ENCODE measurements around the gene BYSL.
"Not testable (repeated sequence)": the region's sequence is repeated elsewhere in the genome, so short reads cannot be mapped to it uniquely, and the experiment has no call there.

DNA sequence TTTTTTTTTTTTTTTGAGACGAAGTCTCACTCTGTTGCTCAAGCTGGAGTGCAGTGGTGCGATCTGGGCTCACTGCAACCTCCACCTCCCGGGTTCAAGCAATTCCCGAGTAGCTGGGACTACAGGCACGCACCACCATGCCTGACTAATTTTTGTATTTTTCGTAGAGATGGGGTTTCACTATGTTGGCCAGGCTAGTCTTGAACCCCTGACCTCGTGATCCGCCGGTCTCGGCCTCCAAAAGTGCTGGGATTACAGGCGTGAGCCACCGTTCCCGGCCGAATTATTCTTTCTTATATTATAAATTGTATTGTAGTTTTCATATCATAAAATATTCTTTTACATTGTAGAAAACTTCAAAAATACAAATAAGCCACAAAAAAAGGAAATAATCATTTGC lies 21.6 kb downstream of the BYSL start:
- TF ChIP-seq, protein P1, sequence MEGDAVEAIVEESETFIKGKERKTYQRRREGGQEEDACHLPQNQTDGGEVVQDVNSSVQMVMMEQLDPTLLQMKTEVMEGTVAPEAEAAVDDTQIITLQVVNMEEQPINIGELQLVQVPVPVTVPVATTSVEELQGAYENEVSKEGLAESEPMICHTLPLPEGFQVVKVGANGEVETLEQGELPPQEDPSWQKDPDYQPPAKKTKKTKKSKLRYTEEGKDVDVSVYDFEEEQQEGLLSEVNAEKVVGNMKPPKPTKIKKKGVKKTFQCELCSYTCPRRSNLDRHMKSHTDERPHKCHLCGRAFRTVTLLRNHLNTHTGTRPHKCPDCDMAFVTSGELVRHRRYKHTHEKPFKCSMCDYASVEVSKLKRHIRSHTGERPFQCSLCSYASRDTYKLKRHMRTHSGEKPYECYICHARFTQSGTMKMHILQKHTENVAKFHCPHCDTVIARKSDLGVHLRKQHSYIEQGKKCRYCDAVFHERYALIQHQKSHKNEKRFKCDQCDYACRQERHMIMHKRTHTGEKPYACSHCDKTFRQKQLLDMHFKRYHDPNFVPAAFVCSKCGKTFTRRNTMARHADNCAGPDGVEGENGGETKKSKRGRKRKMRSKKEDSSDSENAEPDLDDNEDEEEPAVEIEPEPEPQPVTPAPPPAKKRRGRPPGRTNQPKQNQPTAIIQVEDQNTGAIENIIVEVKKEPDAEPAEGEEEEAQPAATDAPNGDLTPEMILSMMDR (IDR thresholded peaks at IDR 0.05; ENCODE audit: low read depth, low read length, missing input control) = not testable (repeated sequence)
- TF ChIP-seq TAF1 (conservative IDR thresholded peaks at IDR 0.05); HNF4A (conservative IDR thresholded peaks at IDR 0.05); GABPA (IDR thresholded peaks at IDR 0.05 in 1 of 2, conservative IDR thresholded peaks at IDR 0.05 in 1 of 2); JUND (IDR thresholded peaks at IDR 0.05); RAD21 (IDR thresholded peaks at IDR 0.05); RXRA (IDR thresholded peaks at IDR 0.05); EGR1 (IDR thresholded peaks at IDR 0.05; ENCODE audit: low read depth in 2 of 2); HNF4G (IDR thresholded peaks at IDR 0.05); NR2F2 (IDR thresholded peaks at IDR 0.05): not testable (repeated sequence)
- TF ChIP-seq, protein P2, sequence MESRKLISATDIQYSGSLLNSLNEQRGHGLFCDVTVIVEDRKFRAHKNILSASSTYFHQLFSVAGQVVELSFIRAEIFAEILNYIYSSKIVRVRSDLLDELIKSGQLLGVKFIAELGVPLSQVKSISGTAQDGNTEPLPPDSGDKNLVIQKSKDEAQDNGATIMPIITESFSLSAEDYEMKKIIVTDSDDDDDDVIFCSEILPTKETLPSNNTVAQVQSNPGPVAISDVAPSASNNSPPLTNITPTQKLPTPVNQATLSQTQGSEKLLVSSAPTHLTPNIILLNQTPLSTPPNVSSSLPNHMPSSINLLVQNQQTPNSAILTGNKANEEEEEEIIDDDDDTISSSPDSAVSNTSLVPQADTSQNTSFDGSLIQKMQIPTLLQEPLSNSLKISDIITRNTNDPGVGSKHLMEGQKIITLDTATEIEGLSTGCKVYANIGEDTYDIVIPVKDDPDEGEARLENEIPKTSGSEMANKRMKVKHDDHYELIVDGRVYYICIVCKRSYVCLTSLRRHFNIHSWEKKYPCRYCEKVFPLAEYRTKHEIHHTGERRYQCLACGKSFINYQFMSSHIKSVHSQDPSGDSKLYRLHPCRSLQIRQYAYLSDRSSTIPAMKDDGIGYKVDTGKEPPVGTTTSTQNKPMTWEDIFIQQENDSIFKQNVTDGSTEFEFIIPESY (IDR thresholded peaks at IDR 0.05) = not testable (repeated sequence)
- TF ChIP-seq, protein P3, sequence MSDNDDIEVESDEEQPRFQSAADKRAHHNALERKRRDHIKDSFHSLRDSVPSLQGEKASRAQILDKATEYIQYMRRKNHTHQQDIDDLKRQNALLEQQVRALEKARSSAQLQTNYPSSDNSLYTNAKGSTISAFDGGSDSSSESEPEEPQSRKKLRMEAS (IDR thresholded peaks at IDR 0.05) = not testable (repeated sequence)
- TF ChIP-seq, protein P4, sequence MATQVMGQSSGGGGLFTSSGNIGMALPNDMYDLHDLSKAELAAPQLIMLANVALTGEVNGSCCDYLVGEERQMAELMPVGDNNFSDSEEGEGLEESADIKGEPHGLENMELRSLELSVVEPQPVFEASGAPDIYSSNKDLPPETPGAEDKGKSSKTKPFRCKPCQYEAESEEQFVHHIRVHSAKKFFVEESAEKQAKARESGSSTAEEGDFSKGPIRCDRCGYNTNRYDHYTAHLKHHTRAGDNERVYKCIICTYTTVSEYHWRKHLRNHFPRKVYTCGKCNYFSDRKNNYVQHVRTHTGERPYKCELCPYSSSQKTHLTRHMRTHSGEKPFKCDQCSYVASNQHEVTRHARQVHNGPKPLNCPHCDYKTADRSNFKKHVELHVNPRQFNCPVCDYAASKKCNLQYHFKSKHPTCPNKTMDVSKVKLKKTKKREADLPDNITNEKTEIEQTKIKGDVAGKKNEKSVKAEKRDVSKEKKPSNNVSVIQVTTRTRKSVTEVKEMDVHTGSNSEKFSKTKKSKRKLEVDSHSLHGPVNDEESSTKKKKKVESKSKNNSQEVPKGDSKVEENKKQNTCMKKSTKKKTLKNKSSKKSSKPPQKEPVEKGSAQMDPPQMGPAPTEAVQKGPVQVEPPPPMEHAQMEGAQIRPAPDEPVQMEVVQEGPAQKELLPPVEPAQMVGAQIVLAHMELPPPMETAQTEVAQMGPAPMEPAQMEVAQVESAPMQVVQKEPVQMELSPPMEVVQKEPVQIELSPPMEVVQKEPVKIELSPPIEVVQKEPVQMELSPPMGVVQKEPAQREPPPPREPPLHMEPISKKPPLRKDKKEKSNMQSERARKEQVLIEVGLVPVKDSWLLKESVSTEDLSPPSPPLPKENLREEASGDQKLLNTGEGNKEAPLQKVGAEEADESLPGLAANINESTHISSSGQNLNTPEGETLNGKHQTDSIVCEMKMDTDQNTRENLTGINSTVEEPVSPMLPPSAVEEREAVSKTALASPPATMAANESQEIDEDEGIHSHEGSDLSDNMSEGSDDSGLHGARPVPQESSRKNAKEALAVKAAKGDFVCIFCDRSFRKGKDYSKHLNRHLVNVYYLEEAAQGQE (IDR thresholded peaks at IDR 0.05) = not testable (repeated sequence)

Measured in liver (tissue), 3 donors.